Activated T-helper 1 cell treated with anti-CD3 and anti-CD28 coated beads, Interleukin-12 subunit alpha, Interleukin-12 subunit beta, Interleukin-2, Interleukin-4 antibody, amounts not matched to agents 30 ng/mL and 10 ng/mL and 1 ng/mL, durations not matched to agents 14 hours and 24 hours and 36 hours (primary cell): ENCODE data around the gene PPP1R3C. TPM values are rescaled to one million over a fixed set of nuclear protein-coding genes. Genes with fewer than 3 reads are reported as not detected.
A peak's percentile ranks its signal among the peaks of the same experiment; 100 is the strongest.

Source experiments
- DNase-seq: peaks from one replicate; pipeline ENCODE4 v3.0.0; 2021; ENCODE audit warnings: low spot score
- H3K27ac Mint-ChIP-seq: one replicate; pipeline ENCODE4 v1.8.0; 2021; ENCODE audit warnings: mild to moderate bottlenecking, mixed read lengths
- H3K27me3 Mint-ChIP-seq: one replicate; pipeline ENCODE4 v1.8.0; 2022; ENCODE audit warnings: mild to moderate bottlenecking, moderate library complexity, mixed read lengths; ENCODE audit not compliant: insufficient read depth
- H3K36me3 Mint-ChIP-seq: one replicate; pipeline ENCODE4 v1.8.0; 2021; ENCODE audit warnings: low read depth, mixed read lengths
- H3K4me1 Mint-ChIP-seq: one replicate; pipeline ENCODE4 v1.8.0; 2021; ENCODE audit warnings: low read depth, mixed read lengths
- H3K4me3 Mint-ChIP-seq: one replicate; pipeline ENCODE4 v1.8.0; 2021; ENCODE audit warnings: mild to moderate bottlenecking, moderate library complexity, mixed read lengths
- H3K9me3 Mint-ChIP-seq: one replicate; pipeline ENCODE4 v1.8.0; 2021; ENCODE audit warnings: mixed read lengths
- intact Hi-C: fragments of 100-400 bp; cut with micrococcal nuclease; formaldehyde crosslinking; loops from one replicate; pipeline ENCODE4 v1.15.1; 2024
- total RNA-seq: library from RNA; stranded (reverse); gene quantifications from 2 replicates; pipeline ENCODE4 v1.2.3, GENCODE V29; 2022

PPP1R3C gene
- total RNA-seq, 1 donor from 2014 or later: not detected

GRCh38 chr10:91643700-91644099 is 10.8 kb upstream of the PPP1R3C start:
- H3K36me3 Mint-ChIP-seq: no peaks in the 10 kb centered on the region
- H3K27me3 Mint-ChIP-seq: peaks cover 18% of the 10 kb centered on the region

GRCh38 chr10:91642831-91643692 is 10.2 kb upstream of the PPP1R3C start:
- no peaks in the 10 kb centered on the region for H3K36me3 Mint-ChIP-seq
- peaks cover 17% of the 10 kb centered on the region for H3K27me3 Mint-ChIP-seq
- no peak overlapping the region for H3K4me3 Mint-ChIP-seq
- H3K4me1 Mint-ChIP-seq: no peaks in the 10 kb centered on the region
- DNase-seq: no peak
- no peaks in the 10 kb centered on the region for H3K9me3 Mint-ChIP-seq
- intact Hi-C loops: no loop called here
- H3K27ac Mint-ChIP-seq: no peak overlapping the region

More at GRCh38 chr10:91643700-91644099, 10.8 kb upstream of the PPP1R3C start:
- intact Hi-C loops: no loop called here
- no peak overlapping the region for H3K27ac Mint-ChIP-seq
- H3K4me3 Mint-ChIP-seq: no peak overlapping the region
- no peaks in the 10 kb centered on the region for H3K9me3 Mint-ChIP-seq
- no peaks in the 10 kb centered on the region for H3K4me1 Mint-ChIP-seq
- DNase-seq: no peak

- intact Hi-C loops: loop anchor here (5.0 to 10.0 kb wide), 2 partner anchors 145 to 722 kb away; no protein-coding TSS in a partner anchor
- H3K9me3 Mint-ChIP-seq: no peaks in the 10 kb centered on the region
- H3K27me3 Mint-ChIP-seq: peaks cover 35% of the 10 kb centered on the region
- no peak overlapping the region for H3K4me3 Mint-ChIP-seq
- H3K27ac Mint-ChIP-seq: no peak overlapping the region
- no peaks in the 10 kb centered on the region for H3K4me1 Mint-ChIP-seq
- DNase-seq: no peak
- H3K36me3 Mint-ChIP-seq: no peaks in the 10 kb centered on the region
Observed at GRCh38 chr10:91636892-91637291, 4.0 kb upstream of the PPP1R3C start.

- H3K4me3 Mint-ChIP-seq: no peak overlapping the region
- peaks cover 40% of the 10 kb centered on the region for H3K27me3 Mint-ChIP-seq
- intact Hi-C loops: loop anchor here (1.0 to 10.0 kb wide), 5 partner anchors 143 to 721 kb away; no protein-coding TSS in a partner anchor
- no peaks in the 10 kb centered on the region for H3K9me3 Mint-ChIP-seq
- no peaks in the 10 kb centered on the region for H3K4me1 Mint-ChIP-seq
- H3K27ac Mint-ChIP-seq: no peak overlapping the region
- peak; percentile 28 for DNase-seq
- no peaks in the 10 kb centered on the region for H3K36me3 Mint-ChIP-seq
Observed at GRCh38 chr10:91635401-91636400, 2.8 kb upstream of the PPP1R3C start.

DNA sequence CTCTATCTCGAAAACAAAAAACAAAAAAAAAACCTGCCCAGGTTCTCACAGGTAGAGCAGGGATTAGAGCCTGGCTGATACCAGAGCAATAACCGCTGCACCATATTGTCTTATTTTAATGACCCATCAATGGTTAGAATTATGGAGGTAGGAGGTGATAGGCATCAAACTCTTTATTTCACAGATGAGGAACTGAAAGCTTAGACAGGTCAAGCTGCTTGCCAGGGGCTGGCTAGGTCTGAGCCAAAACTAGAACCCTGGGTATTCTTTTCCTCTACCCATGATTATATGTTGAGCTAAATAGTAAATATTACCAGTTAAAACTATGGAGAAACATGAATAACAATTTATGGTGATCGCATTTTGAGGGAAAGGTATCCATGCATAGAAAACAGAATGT is 2.0 kb upstream of the PPP1R3C start:
- H3K27ac Mint-ChIP-seq: no peak overlapping the region
- intact Hi-C loops: loop anchor here (1.0 to 10.0 kb wide), 5 partner anchors 143 to 720 kb away; no protein-coding TSS in a partner anchor
- no peaks in the 10 kb centered on the region for H3K4me1 Mint-ChIP-seq
- H3K36me3 Mint-ChIP-seq: no peaks in the 10 kb centered on the region
- no peaks in the 10 kb centered on the region for H3K9me3 Mint-ChIP-seq
- no peak overlapping the region for H3K4me3 Mint-ChIP-seq
- no peak for DNase-seq
- H3K27me3 Mint-ChIP-seq: peaks cover 45% of the 10 kb centered on the region

GRCh38 chr10:91634246-91634645 is 1.4 kb upstream of the PPP1R3C start:
- no peaks in the 10 kb centered on the region for H3K36me3 Mint-ChIP-seq
- H3K4me1 Mint-ChIP-seq: no peaks in the 10 kb centered on the region
- no peak overlapping the region for H3K4me3 Mint-ChIP-seq
- peaks cover 48% of the 10 kb centered on the region for H3K27me3 Mint-ChIP-seq
- intact Hi-C loops: loop anchor here (10.0 kb wide), 1 partner anchor 719 kb away; no protein-coding TSS in a partner anchor
- H3K9me3 Mint-ChIP-seq: no peaks in the 10 kb centered on the region
- DNase-seq: no peak
- no peak overlapping the region for H3K27ac Mint-ChIP-seq

DNA sequence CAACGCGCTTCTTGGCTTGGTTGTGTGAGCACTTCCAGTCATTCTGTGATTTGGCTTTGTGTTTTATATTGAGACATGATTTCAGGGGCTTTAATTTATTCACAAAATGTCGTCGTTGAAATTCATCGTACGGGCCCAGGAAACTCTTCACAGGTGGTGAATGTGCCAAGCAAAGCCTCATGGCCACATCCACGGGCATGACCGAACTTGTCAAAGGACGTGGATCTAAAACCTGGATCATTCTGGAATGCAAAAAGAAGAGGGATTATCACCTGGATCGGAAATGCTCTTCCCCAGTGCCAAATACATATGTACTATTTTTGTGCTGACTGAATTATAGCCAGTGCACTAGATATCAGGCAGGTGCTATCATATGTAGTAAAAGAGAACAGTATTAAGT is 2.2 kb downstream of the PPP1R3C start:
- Mint-ChIP-seq H3K9me3 (no peaks in the 10 kb centered on the region), H3K27me3 (peaks cover 45% of the 10 kb centered on the region), H3K36me3 (no peaks in the 10 kb centered on the region), H3K27ac (no peak overlapping the region), H3K4me3 (no peak overlapping the region), H3K4me1 (no peaks in the 10 kb centered on the region)
- no peak for DNase-seq
- intact Hi-C loops: loop anchor here (10.0 kb wide), 1 partner anchor 716 kb away; no protein-coding TSS in a partner anchor

- DNase-seq: no peak
- no peaks in the 10 kb centered on the region for H3K9me3 Mint-ChIP-seq
- no peak overlapping the region for H3K27ac Mint-ChIP-seq
- H3K27me3 Mint-ChIP-seq: peaks cover 39% of the 10 kb centered on the region
- intact Hi-C loops: loop anchor here (10.0 kb wide), 1 partner anchor 715 kb away; no protein-coding TSS in a partner anchor
- H3K4me3 Mint-ChIP-seq: no peak overlapping the region
- H3K4me1 Mint-ChIP-seq: no peaks in the 10 kb centered on the region
- no peaks in the 10 kb centered on the region for H3K36me3 Mint-ChIP-seq
Observed at GRCh38 chr10:91629715-91630549, 2.9 kb downstream of the PPP1R3C start.

GRCh38 chr10:91628383-91628782 is 4.5 kb downstream of the PPP1R3C start:
- Mint-ChIP-seq H3K36me3 (no peaks in the 10 kb centered on the region), H3K9me3 (no peaks in the 10 kb centered on the region), H3K27me3 (peaks cover 24% of the 10 kb centered on the region), H3K27ac (no peak overlapping the region), H3K4me3 (no peak overlapping the region), H3K4me1 (no peaks in the 10 kb centered on the region)
- DNase-seq: no peak
- intact Hi-C loops: no loop called here

- H3K4me1 Mint-ChIP-seq: no peaks in the 10 kb centered on the region
- no peak overlapping the region for H3K27ac Mint-ChIP-seq
- intact Hi-C loops: no loop called here
- no peaks in the 10 kb centered on the region for H3K9me3 Mint-ChIP-seq
- no peak for DNase-seq
- no peak overlapping the region for H3K4me3 Mint-ChIP-seq
- H3K36me3 Mint-ChIP-seq: no peaks in the 10 kb centered on the region
- peaks cover 23% of the 10 kb centered on the region for H3K27me3 Mint-ChIP-seq
Observed at GRCh38 chr10:91627344-91628102, 5.3 kb downstream of the PPP1R3C start.

GRCh38 chr10:91626936-91627335 is 5.9 kb downstream of the PPP1R3C start:
- Mint-ChIP-seq H3K27ac (no peak overlapping the region), H3K4me3 (no peak overlapping the region), H3K36me3 (no peaks in the 10 kb centered on the region), H3K4me1 (no peaks in the 10 kb centered on the region), H3K27me3 (peaks cover 19% of the 10 kb centered on the region), H3K9me3 (no peaks in the 10 kb centered on the region)
- no peak for DNase-seq
- intact Hi-C loops: no loop called here
